ENCODE data around the gene IRAK1.

DNA sequence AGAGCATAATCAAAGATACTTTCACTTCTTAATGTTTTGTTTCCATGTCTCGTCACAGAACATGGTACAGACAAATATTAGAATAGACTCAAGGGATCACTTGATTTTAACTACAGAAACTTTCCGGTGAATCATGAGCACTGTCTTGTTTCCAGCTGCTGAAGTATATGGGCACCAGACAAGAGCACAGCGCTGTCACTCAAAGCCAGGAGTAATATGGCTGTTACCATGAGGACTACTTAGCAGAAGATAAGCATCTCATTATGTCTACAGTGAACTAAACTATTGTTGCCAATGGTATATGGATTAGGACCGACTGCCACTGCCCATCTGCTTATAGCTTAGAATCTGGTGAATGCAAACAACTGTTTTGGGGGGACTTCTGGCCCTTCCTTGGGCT is 43.5 kb upstream of the IRAK1 start:
- TF ChIP-seq MXI1 (conservative IDR thresholded peaks at IDR 0.05; ENCODE audit: poor library complexity, severe bottlenecking) (no peak), TAF1 (IDR thresholded peaks at IDR 0.05; ENCODE audit: low read depth) (no peak), EP300 (conservative IDR thresholded peaks at IDR 0.05; ENCODE audit: poor library complexity, severe bottlenecking) (no peak), RAD21 (conservative IDR thresholded peaks at IDR 0.05) (no peak)
- TF ChIP-seq, protein P1, sequence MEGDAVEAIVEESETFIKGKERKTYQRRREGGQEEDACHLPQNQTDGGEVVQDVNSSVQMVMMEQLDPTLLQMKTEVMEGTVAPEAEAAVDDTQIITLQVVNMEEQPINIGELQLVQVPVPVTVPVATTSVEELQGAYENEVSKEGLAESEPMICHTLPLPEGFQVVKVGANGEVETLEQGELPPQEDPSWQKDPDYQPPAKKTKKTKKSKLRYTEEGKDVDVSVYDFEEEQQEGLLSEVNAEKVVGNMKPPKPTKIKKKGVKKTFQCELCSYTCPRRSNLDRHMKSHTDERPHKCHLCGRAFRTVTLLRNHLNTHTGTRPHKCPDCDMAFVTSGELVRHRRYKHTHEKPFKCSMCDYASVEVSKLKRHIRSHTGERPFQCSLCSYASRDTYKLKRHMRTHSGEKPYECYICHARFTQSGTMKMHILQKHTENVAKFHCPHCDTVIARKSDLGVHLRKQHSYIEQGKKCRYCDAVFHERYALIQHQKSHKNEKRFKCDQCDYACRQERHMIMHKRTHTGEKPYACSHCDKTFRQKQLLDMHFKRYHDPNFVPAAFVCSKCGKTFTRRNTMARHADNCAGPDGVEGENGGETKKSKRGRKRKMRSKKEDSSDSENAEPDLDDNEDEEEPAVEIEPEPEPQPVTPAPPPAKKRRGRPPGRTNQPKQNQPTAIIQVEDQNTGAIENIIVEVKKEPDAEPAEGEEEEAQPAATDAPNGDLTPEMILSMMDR (IDR thresholded peaks at IDR 0.05; ENCODE audit: poor library complexity, severe bottlenecking), result no peak
